ENCODE measurements around the gene ZBTB45.
"Not testable (repeated sequence)": the region's sequence is repeated elsewhere in the genome, so short reads cannot be mapped to it uniquely, and the experiment has no call there.

DNA sequence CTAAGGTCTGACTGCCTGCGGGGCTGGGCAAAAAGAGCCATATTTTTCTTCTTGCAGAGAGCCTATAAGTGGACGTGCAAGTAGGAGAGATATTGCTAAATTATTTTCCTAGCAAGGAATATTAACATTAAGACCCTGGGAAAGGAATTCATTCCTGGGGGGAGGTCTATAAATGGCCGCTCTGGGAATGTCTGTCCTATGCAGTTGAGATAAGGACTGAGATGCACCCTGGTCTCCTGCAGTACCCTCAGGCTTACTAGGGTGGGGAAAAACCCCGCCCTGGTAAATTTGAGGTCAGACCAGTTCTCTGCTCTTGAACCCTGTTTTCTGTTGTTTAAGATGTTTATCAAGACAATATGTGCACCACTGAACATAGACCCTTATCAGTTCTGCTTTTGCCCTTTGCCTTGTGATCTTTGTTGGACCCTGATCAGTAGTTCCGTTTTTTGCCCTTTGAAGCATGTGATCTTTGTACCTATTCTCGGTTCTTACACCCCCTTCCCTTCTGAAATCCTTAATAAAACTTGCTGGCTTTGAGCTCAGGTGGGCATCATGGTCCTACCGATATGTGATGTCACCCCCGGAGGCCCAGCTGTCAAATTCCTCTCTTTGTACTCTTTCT is 11.9 kb downstream of the ZBTB45 start:
- not testable (repeated sequence) for TF ChIP-seq CTCF, POLR2A (IDR thresholded peaks at IDR 0.05)

All from lower leg skin (tissue), 3 donors.